Measurements from ENCODE around the gene MTMR2. TPM values are rescaled to one million over a fixed set of nuclear protein-coding genes. Genes with fewer than 3 reads are reported as not detected.
A peak's percentile ranks its signal among the peaks of the same experiment; 100 is the strongest.

MTMR2 gene
- total RNA-seq, 1 donor from 2014 or later, result 14.7 TPM

GRCh38 chr11:95892892-95893570 lies 30.9 kb downstream of the MTMR2 start:
- no peak for DNase-seq (ENCODE audit: low spot score in 2 of 2)
- Histone ChIP-seq H3K9me3 (no peaks in the 10 kb centered on the region), H3K36me3 (no peaks in the 10 kb centered on the region), H3K4me3 (no peak overlapping the region), H3K4me1 (peaks cover 0 to 12% of the 10 kb centered on the region in 2 donors), H3K27me3 (no peaks in the 10 kb centered on the region), H3K27ac (no peak overlapping the region)
- intact Hi-C loops (cut with DNase I), result no loop called here
- no peak for TF ChIP-seq CTCF (IDR thresholded peaks at IDR 0.05)

GRCh38 chr11:95892492-95892891 lies 31.4 kb downstream of the MTMR2 start:
- Histone ChIP-seq H3K9me3 (no peaks in the 10 kb centered on the region), H3K4me3 (no peak overlapping the region), H3K4me1 (peaks cover 0 to 12% of the 10 kb centered on the region in 2 donors), H3K36me3 (peaks cover 0 to 3% of the 10 kb centered on the region in 2 donors), H3K27ac (peak overlapping the region in 1 of 2 donors; percentile 27), H3K27me3 (no peaks in the 10 kb centered on the region)
- no peak for TF ChIP-seq CTCF (IDR thresholded peaks at IDR 0.05)
- intact Hi-C loops (cut with DNase I), result no loop called here
- DNase-seq (ENCODE audit: low spot score in 2 of 2), result no peak

- intact Hi-C loops (cut with DNase I), result no loop called here
- peaks cover 0 to 12% of the 10 kb centered on the region in 2 donors for H3K4me1 ChIP-seq
- H3K27me3 ChIP-seq, result no peaks in the 10 kb centered on the region
- H3K9me3 ChIP-seq, result no peaks in the 10 kb centered on the region
- peaks cover 0 to 12% of the 10 kb centered on the region in 2 donors for H3K36me3 ChIP-seq
- H3K27ac ChIP-seq, result peak overlapping the region in 1 of 2 donors; percentile 27
- TF ChIP-seq CTCF (IDR thresholded peaks at IDR 0.05), result no peak
- H3K4me3 ChIP-seq, result no peak overlapping the region
- DNase-seq (ENCODE audit: low spot score in 2 of 2), result peak in 1 of 2 donors; percentile 63
Observed at GRCh38 chr11:95891423-95892170, 32.3 kb downstream of the MTMR2 start.

GRCh38 chr11:95888852-95889251 lies 35.1 kb downstream of the MTMR2 start:
- Histone ChIP-seq H3K27ac (no peak overlapping the region), H3K27me3 (no peaks in the 10 kb centered on the region), H3K9me3 (no peaks in the 10 kb centered on the region), H3K4me3 (no peak overlapping the region), H3K36me3 (peaks cover 0 to 21% of the 10 kb centered on the region in 2 donors), H3K4me1 (peaks cover 0 to 1% of the 10 kb centered on the region in 2 donors)
- no peak for DNase-seq (ENCODE audit: low spot score in 2 of 2)
- TF ChIP-seq CTCF (IDR thresholded peaks at IDR 0.05), result no peak
- intact Hi-C loops (cut with DNase I), result no loop called here

GRCh38 chr11:95888439-95888838 lies 35.5 kb downstream of the MTMR2 start:
- Histone ChIP-seq H3K27me3 (no peaks in the 10 kb centered on the region), H3K27ac (no peak overlapping the region), H3K36me3 (peaks cover 0 to 21% of the 10 kb centered on the region in 2 donors), H3K9me3 (no peaks in the 10 kb centered on the region), H3K4me1 (no peaks in the 10 kb centered on the region), H3K4me3 (no peak overlapping the region)
- DNase-seq (ENCODE audit: low spot score in 2 of 2), result no peak
- intact Hi-C loops (cut with DNase I), result no loop called here
- TF ChIP-seq CTCF (IDR thresholded peaks at IDR 0.05), result no peak
